ENCODE measurements around the gene C1orf159. TPM values are rescaled to one million over a fixed set of nuclear protein-coding genes. Genes with fewer than 3 reads are reported as not detected.

C1orf159 gene
- total and polyA plus RNA-seq, 2 experiments from 2014 or later: 9.6 to 21.5 TPM

DNA sequence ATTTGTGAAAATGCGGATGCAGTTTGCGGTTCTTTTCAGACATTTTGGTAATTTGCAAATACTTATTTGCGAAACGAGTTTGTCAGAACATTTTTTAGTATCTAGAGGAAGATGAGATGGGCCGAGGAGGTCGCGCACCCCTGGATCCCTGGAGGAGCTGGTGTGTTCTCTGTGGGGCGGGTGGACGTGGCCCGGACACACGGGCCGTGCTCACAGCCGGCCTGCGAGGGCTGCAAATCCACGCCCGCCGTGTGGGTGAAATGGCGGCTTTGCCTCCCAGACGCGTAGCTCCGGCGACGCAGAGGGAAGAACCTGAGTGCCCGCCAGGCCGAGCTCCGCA is 48.4 kb upstream of the C1orf159 start:
- no peaks in the 10 kb centered on the region for H4K20me1 ChIP-seq (replicated peaks; ENCODE audit: insufficient read depth)
- peaks cover 14% of the 10 kb centered on the region for H3K4me1 Mint-ChIP-seq
- H3K27me3 ChIP-seq (ENCODE audit: insufficient read depth): no peaks in the 10 kb centered on the region
- peak overlapping the region; percentile 69; the same call in 1 of the 2 replicates for H2AFZ ChIP-seq
- H3K36me3 Mint-ChIP-seq (ENCODE audit: low read depth): peaks cover 2% of the 10 kb centered on the region; the same call in 1 of the 3 replicates
- no peak overlapping the region; the same call in 1 of the 2 replicates for H3K27ac Mint-ChIP-seq
- 0 out of 2 replicates have a peak, but pooled peaks cover 11% of the 10 kb centered on the region for H3F3A ChIP-seq (replicated peaks; ENCODE audit: low read depth)
- peak overlapping the region; percentile 67 for H3K4me2 ChIP-seq
- no peaks in the 10 kb centered on the region for H3K36me3 ChIP-seq (ENCODE audit: insufficient read depth)
- peak overlapping the region; percentile 58 for H3K4me3 Mint-ChIP-seq
- no peaks in the 10 kb centered on the region for H3K9me3 Mint-ChIP-seq
- H3K4me3 ChIP-seq: peak overlapping the region; percentile 44
- DNase-seq (ENCODE audit: low spot score): no peak
- no peak overlapping the region for H3K27ac ChIP-seq (ENCODE audit: low read depth)
- no peaks in the 10 kb centered on the region for H3K9me2 ChIP-seq (ENCODE audit: insufficient read depth)
- no peak for ATAC-seq
- H3K79me2 ChIP-seq (replicated peaks; ENCODE audit: insufficient read depth): peaks cover 11% of the 10 kb centered on the region; the same call in 1 of the 2 replicates
- H3K27me3 Mint-ChIP-seq (ENCODE audit: insufficient read depth, low read depth, poor library complexity): peaks cover 24% of the 10 kb centered on the region
- H3K4me1 ChIP-seq (ENCODE audit: insufficient read depth): peaks cover 14% of the 10 kb centered on the region; the same call in 1 of the 2 replicates
- TF ChIP-seq JUNB (IDR thresholded peaks at IDR 0.05; ENCODE audit: unreplicated experiment) (no peak), CREB1 (CRISPR knock-in tag; IDR thresholded peaks at IDR 0.05; ENCODE audit: low read depth) (no peak; the same call in 1 of the 2 replicates), ZNF331 (CRISPR knock-in tag; IDR thresholded peaks at IDR 0.05; ENCODE audit: low read depth) (no peak), NANOG (IDR thresholded peaks at IDR 0.05; ENCODE audit: borderline replicate concordance) (no peak), EZH2phosphoT487 (IDR thresholded peaks at IDR 0.05; ENCODE audit: unreplicated experiment) (no peak)
- TF ChIP-seq, protein P1, sequence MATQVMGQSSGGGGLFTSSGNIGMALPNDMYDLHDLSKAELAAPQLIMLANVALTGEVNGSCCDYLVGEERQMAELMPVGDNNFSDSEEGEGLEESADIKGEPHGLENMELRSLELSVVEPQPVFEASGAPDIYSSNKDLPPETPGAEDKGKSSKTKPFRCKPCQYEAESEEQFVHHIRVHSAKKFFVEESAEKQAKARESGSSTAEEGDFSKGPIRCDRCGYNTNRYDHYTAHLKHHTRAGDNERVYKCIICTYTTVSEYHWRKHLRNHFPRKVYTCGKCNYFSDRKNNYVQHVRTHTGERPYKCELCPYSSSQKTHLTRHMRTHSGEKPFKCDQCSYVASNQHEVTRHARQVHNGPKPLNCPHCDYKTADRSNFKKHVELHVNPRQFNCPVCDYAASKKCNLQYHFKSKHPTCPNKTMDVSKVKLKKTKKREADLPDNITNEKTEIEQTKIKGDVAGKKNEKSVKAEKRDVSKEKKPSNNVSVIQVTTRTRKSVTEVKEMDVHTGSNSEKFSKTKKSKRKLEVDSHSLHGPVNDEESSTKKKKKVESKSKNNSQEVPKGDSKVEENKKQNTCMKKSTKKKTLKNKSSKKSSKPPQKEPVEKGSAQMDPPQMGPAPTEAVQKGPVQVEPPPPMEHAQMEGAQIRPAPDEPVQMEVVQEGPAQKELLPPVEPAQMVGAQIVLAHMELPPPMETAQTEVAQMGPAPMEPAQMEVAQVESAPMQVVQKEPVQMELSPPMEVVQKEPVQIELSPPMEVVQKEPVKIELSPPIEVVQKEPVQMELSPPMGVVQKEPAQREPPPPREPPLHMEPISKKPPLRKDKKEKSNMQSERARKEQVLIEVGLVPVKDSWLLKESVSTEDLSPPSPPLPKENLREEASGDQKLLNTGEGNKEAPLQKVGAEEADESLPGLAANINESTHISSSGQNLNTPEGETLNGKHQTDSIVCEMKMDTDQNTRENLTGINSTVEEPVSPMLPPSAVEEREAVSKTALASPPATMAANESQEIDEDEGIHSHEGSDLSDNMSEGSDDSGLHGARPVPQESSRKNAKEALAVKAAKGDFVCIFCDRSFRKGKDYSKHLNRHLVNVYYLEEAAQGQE (IDR thresholded peaks at IDR 0.05; ENCODE audit: unreplicated experiment): no peak

DNA sequence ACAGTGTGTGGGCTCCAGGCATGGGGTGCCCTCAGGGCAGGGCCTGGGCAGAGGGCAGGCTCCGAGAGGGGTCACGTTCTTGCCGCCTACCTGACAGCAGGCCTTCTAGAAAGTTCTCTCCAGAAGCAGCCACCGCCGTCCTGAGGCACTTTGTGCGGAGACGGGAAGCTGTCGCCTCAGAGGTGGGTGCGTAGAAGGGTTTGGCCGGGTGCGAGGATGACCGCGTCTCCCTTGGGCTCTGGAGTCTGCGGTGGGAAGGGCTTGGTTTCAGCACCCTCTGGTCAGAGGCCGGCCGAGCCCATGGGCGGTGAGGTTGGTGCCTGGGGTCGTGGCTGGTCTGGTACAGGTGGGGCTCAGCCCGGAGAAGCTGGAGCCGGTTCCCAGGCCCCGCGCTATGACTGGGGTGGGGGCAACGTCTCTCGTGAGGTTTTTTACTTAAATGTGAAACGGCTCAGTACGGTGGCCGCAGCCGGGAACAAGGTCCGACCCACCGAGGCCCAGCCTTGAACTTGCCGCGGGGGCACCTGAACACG is 47.7 kb upstream of the C1orf159 start:
- ATAC-seq (no peak), DNase-seq (ENCODE audit: low spot score) (no peak)
- H3K9me2 ChIP-seq (ENCODE audit: insufficient read depth): no peaks in the 10 kb centered on the region
- Mint-ChIP-seq H3K9me3 (no peaks in the 10 kb centered on the region), H3K36me3 (ENCODE audit: low read depth) (peaks cover 2% of the 10 kb centered on the region; the same call in 1 of the 3 replicates), H3K4me3 (peak overlapping the region; percentile 58), H3K27me3 (ENCODE audit: insufficient read depth, low read depth, poor library complexity) (peaks cover 30% of the 10 kb centered on the region), H3K4me1 (peaks cover 14% of the 10 kb centered on the region), H3K27ac (no peak overlapping the region)
- H3K4me2 ChIP-seq: peak overlapping the region; percentile 67; the same call in 1 of the 2 replicates
- peaks cover 14% of the 10 kb centered on the region; the same call in 1 of the 2 replicates for H3K4me1 ChIP-seq (ENCODE audit: insufficient read depth)
- H3K4me3 ChIP-seq: peak overlapping the region; percentile 44; the same call in 1 of the 2 replicates
- no peaks in the 10 kb centered on the region for H3K36me3 ChIP-seq (ENCODE audit: insufficient read depth)
- peaks cover 11% of the 10 kb centered on the region; the same call in 1 of the 2 replicates for H3K79me2 ChIP-seq (replicated peaks; ENCODE audit: insufficient read depth)
- H3F3A ChIP-seq (replicated peaks; ENCODE audit: low read depth): 0 out of 2 replicates have a peak, but pooled peaks cover 11% of the 10 kb centered on the region
- no peaks in the 10 kb centered on the region for H3K27me3 ChIP-seq (ENCODE audit: insufficient read depth)
- no peak overlapping the region for H3K27ac ChIP-seq (ENCODE audit: low read depth)
- no peaks in the 10 kb centered on the region for H4K20me1 ChIP-seq (replicated peaks; ENCODE audit: insufficient read depth)
- TF ChIP-seq, protein P1 (IDR thresholded peaks at IDR 0.05; ENCODE audit: unreplicated experiment): no peak
- TF ChIP-seq, protein P2, sequence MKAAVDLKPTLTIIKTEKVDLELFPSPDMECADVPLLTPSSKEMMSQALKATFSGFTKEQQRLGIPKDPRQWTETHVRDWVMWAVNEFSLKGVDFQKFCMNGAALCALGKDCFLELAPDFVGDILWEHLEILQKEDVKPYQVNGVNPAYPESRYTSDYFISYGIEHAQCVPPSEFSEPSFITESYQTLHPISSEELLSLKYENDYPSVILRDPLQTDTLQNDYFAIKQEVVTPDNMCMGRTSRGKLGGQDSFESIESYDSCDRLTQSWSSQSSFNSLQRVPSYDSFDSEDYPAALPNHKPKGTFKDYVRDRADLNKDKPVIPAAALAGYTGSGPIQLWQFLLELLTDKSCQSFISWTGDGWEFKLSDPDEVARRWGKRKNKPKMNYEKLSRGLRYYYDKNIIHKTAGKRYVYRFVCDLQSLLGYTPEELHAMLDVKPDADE (IDR thresholded peaks at IDR 0.05): no peak
- no peak overlapping the region for H2AFZ ChIP-seq
